Colon (tissue), 2 donors: ENCODE measurements around the gene ST7.

Experiments
- FAIRE-seq: peaks from 2 replicates; lab custom pipeline; 2012; peaks lifted over from hg19 to GRCh38; lab: Jason Lieb, UNC
- donor health status: control.
- donor health status: control.

The ST7 gene

DNA sequence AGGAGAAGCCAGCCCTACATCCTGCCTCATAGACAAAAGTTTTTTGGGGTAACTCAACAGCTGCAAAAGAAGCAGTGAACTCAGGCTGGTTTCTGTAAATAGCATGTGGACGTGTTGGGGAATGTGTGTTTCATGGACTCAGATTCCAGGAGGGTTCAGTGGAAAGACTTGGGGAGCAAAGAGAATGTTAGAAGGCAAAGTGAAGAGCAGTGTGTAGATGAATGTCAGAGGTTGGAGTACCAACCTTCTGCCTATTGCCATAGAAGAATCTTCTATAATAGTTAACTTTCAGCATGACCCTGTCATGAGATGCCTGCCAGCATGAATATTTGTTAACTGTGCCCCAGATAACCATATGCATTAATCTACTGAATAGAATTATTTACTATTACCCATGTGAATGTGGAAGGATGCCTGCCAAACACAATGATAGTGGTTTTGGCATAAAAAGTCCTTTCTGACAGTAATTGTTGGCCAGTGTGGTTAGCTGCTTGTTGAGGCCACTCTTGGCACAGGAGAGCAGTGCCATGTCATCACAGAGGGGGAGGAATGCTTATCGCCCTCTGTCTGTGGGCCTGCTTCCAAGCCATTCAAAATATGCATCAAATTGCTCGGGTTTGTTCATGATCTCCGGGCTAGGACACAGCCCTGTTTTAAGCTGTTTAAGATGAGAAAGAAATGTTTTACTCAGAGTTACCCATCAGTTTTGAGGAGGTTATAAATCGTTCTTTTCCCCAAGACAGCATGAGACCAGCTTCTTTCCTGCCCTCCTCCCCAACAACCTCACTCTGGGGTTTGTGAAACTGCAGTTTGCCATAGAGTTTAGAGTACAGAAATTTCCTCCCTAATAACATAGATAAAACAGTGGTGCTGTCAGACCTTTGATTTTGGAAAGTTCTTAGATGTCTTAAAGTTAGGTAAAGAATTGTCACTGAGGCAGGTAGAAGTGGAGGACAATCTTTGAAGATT, 204.2 kb downstream of the ST7 start:
- FAIRE-seq = no peak

DNA sequence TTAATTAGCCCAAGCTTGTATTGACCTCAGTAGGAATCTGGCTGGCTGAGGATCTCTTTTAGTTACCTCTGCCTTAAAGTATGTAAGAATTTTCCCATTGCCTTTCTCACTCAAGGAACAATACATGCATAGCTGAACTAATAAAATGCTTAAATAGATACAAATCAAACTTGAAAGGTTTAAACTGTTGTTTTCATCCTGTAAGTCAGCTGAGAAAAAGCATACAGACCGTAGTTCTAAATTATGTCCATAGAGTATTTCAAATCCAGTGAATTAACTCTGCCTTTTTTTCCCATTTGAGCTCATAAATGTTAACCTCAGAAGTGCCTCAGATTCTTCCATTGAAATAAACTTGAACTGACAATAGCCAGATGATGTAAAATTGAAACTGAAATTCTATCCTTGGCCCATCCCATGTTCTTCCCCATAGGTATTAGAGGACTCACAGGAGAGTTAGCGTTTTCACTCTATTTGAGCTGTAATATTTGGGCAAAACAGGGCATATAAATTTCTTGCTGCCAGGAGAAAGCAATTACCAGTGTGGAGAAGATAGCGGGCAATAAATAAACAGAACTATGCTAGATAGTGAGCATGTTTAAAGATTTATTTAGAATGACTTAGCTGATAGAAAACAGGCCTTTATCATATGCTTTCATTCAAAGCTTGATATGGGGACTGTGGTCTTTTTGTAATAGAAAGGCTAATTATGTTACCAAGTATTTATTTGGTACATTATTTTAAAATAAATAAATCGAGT, 205.8 kb downstream of the ST7 start:
- no peak for FAIRE-seq

DNA sequence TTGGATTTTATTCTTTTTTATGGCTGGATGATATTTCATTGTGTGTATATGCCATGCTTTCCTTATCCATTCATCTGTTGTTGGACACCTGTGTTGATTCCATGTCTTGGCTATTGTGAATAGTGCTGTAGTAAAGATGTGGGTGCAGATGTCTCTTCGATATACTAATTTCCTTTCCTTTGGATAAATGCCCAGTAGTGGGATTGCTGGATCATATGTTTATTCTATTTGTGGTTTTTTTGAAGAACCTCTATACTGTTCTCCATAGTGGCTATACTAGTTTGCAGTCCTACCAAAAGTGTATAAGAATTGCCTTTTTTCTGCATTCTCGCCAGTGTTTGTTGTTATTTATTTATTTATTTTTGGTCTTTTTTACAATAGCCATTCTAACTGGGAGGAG, 209.8 kb downstream of the ST7 start:
- no peak for FAIRE-seq

DNA sequence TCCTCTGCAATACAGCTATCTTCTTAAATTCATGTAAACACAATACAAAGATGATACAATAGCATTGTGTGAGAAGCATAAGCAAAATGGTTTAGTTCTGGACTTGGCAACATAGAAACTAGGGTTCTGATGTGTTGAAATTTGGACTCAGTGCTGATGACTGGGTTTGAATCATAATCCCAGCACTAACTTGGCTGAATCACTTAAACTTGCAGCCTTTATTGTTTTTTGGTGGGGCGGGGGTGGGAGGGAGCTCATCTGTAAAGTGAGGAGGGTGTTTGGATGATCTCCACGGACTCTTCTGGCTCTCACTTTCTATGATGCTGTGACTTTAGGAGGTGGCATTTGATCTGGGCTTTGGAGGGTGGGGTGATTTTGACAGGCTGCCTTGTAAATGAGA, 211.3 kb downstream of the ST7 start:
- FAIRE-seq = no peak

DNA sequence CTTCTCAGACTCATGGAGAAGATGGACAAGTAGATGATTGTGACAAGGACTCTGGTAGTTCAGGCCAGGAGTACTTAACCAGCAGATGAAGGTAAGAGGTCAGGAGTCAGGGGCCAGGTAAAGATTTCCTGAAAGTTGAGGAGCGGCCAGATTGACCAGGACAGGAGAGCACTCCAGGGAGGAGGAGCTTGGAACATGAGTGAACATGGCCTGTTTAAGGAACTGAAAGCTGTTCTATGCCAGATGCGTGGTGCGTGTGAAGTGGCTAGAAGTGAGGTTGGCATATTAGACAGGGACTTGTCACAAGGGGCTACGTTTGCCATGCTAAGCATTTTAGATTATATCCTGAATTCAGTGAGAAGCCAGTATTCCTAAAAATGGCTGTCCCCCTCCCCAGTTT, 212.4 kb downstream of the ST7 start:
- FAIRE-seq = no peak

DNA sequence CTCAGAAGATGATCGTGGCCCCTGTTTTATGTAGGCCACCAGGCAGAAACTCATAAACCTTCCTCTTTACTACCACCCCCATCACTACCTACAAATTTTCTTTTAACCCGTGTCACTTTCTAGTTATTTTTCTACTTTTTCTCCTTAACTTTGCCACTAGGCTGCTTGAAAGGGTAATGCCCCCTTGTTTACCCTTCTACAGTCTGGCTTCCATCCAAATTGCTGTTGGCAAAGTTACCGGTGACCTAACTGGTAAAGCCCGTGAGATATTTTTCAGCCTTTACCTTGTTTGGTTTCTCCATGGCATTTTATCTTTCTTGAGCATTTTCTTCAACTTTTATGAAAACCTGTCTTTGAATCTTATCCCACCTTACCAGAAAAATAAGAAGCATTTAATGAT, 216.6 kb downstream of the ST7 start:
- no peak for FAIRE-seq

DNA sequence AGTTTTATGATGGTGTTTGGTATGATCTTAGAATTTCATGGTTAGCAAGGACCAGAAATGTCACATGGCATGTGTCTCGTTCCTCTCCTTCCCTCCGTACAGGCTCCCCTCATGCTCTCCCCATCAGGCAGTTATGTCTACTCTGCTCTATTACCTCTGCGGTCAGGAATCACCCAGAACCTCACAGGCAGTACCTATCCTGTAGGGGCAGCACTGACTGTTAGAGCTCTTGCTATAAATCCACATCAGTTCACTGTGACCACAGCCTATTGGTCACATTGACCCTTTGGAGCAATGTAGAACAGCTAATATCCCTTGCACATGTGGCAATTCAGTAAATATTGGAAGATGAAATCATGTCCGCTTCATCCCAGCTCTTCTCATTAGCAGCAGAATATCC, 217.8 kb downstream of the ST7 start:
- FAIRE-seq = no peak

DNA sequence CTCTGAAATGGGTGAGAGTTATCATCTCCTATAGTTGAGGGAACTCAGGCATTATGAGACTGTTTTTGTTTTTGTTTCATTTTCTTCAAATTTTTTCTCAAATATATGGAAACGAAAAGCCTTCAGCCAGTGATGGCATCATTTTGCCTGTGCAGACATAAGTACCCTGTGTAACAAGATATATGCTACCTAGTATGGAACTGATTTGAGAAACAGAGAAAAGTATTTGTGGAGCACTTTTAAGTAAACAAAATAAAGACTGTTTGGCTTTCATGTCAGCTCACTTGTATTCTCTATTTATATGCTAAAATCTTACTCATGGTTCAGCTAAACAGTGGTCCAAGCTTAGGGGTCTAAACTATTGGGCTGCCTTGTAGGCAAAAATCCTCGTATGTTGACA, 219.0 kb downstream of the ST7 start:
- no peak for FAIRE-seq

DNA sequence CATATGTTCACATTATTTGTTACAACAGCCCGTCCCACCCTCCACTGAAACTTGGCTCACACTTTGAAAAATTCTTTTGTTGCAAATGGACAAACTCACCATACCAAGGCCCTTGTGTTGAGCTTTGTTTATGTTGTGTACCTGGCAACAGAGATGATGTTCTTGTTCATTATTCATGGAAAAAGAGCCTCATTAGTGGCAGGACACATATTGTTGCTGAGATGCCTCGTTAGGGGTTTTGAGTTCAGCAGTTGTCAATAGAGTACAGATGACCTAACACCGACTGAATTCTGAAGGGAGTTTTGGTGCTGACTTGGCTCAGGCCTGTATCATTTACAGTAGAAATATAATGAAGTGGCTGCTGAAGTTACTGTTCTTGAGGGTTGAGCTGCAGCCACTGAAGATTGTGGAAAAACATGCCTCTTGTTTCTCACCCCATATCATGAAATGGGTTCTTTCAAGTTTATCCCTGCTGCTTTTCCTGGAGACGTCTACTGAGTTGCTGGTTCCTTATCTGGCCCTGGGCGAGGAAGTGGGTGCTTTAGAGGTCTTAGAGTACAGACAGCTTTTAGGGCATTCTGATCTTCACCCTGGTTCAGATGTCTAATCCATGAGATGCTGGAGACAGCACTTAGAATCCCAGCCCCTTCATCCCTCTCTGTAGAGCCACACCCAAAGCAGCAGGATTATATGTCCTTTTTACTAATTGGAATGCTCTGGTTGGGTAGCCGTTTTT, 219.9 kb downstream of the ST7 start:
- FAIRE-seq = no peak

DNA sequence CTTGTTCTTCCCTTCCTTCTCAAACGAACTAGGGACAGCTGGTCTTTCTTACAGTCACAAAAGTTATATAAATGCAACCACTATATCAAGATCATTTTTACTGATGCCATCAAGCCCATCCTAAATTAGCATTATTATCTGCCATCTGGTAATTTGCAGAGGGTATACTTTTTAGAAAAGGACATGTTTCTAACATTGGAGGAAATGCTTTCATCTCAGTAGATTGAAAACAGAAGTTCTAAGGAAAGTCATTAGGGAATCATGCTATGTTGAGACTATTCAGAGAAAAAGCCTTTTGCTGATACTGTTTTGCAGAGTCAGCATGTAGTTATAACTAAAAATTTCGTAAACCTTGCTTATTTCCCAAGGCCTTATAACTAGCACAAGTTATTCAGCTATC, 222.9 kb downstream of the ST7 start:
- FAIRE-seq = no peak

DNA sequence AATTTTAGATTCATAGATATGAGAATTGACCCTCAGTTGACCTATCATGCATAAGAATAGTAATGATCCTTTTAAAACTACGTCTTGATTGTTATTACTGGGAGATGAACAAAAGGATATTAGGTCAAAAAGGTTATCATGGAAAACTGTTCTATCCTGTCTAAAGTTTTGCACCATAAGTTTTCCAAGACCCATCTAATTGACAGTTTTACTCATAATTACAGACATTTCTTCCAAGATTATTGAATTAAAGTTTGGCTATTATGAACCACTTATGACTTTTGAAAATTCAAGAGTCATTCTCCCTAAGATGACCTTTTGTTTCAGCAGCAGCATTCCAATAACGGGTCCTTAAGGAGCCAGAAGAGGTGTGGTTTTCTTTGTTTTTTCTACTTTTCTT, 225.3 kb downstream of the ST7 start:
- no peak for FAIRE-seq

DNA sequence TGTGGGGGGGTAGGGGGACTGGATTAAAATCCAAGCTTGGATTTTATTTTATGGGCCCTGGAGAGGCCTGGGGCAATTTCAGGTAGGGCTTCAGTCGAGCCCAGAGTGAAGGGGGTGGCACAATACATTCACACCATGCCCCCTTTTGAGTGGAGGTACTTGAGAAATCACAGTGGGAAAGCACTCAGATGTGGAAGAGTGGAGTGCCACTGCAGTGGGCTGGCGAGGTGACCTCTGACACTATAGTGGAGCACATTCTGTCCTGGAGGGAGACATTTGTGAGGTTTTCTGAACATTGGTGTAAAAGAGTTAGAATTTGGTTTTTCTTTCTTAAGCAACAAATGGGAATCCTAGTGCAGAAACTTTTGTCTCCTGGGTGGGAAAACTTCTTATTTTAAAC, 226.4 kb downstream of the ST7 start:
- no peak for FAIRE-seq

DNA sequence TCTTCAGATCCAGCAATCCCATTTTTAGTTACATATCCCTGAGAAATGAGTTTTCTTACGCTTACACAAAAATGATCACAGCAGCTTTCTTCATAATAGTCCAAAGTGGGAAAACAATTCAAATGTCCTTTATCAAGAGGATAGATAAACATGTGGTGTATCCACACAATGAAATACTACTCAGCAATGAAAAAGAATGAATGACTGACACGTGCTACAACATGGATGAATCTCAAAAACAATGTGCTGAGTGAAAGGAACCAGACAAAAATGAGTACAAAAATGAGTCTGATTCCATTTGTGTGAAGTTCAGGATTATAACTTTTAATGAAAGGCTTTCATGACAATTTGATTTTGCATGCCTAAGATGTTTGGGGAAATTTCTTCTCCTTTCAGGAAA, 230.4 kb downstream of the ST7 start:
- no peak for FAIRE-seq

DNA sequence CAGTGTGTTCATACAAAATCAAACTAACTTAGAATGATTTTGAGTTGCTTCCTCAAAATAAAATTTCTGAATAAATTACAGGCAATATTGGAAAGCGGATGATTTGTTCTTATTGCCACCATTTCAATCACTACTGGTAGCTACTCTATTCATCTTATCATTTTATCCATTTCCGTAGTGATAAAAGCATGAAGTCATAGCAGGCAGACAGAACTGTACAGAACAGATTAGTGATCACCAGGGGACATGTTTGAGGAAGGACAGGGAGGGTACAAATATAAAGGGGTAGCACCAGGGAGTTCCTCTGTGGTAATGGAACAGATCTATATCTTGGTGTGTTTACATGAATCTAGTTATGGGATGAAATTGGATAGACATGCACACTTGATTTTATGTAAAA, 231.1 kb downstream of the ST7 start:
- FAIRE-seq = no peak

DNA sequence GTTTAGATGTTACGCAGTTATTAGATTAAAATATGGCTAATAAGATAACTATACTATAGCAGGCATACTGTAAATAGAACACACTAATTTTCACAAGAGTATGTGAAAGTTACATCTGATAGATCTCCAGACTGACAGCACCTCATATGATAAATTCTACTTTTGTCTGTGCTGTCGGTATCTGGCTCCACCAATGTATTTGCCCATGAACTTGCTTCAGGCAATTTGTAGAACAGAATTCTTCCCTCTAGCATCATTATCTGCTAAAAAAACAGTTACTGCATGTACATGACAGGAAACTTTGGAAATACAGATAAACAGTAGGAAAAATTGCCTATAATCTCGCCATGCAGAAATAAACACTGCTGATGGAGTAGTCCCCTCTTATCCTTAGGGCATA, 231.8 kb downstream of the ST7 start:
- no peak for FAIRE-seq

DNA sequence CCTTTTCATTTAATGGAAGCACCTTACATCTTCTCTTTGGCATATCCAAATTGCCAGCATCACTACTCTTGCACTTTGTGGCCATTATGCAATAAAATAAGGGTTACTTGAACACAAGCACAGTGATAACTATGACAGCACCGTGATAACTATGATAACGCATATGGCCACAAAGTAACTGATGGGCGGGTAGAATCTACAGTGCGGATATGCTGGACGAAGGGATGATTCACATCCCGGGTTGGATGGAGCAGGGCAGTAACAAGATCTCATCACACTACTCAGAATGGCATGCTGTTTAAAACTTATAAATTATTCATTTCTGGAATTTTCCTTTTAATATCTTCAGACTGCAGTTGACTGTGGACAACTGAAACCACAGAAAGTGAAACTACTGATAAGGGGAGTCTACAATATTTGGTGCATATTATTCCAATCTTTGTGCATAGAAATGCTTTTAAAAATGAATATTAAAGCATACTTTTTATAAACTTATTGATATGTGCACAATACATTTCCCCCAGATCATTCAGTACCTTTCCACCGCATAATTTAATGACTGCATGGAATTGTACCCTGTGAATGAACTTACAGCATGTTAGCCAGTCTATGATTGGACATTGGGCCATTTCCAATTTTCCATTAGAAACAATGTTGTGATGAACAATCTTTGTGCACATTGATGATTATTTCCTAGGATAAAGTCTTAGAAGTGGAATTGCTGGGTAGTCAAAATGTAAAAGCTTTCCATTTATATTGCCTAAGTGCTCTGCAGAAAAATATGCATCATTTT, 233.1 kb downstream of the ST7 start:
- FAIRE-seq = no peak

DNA sequence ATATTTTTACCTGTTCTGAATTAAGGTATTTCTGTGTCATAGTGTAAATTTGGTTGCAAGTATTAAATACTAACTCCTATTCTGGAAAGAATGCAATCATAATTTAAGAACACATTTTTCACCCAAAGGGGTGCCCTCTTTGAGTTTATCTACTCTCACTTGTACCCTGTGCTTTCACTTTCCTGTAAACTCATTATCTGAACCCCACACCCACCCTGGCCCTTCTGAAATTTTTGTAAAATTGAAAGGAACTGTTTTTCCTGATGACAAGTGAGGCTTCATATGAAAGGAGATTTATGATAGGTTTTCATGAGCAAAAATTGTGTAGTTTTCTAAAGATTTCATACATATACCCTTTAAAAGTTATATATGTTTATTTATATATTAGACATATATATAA, 235.1 kb downstream of the ST7 start:
- no peak for FAIRE-seq

DNA sequence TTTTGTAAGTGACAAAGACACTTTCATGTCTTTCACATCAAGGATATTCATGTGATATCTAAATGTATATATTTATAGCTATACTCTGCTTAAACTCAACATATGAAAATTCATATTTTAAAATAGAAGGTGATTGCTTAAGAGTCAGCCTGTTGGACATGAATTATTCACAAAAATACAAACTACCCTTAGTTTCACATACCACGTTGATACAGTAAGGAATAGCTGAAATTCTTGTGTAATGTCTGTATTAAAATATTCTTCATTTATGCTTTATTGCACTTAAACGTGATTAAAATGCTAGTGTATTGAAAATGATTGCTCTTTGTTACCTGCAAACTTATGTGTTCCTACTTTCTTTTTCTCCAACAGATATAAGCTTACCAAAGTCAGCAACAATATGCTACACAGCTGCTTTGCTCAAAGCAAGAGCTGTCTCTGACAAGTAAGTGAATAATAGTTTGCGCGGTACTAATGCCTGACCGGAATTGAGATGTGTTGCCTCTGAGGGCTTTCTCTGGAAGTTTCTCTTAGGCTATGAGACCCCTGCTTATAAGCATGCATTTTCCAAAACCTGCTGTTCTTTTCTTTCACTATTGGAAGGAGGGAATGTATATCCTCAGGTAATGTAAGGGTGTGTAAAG, 235.8 kb downstream of the ST7 start:
- peak; percentile 31 for FAIRE-seq

DNA sequence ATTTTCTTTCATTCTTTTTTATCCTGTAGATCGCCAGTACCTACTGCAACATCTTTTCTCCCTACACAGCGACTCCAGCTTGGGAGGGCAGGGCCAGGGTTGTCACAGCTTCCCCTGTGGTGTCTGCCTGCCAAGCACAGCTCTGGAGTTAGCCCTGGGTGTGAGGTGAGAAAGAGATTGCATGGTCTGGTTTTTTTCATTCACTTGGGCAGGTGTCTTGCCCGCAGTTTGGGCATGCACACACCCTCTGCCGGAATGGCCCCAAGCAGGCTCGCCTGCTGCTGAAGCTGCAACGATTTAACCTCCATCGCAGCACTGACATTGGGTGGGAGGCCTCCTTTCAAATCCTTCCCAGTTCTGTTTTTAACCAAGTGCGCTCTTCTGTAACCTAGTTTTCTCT, 236.8 kb downstream of the ST7 start:
- FAIRE-seq = no peak

DNA sequence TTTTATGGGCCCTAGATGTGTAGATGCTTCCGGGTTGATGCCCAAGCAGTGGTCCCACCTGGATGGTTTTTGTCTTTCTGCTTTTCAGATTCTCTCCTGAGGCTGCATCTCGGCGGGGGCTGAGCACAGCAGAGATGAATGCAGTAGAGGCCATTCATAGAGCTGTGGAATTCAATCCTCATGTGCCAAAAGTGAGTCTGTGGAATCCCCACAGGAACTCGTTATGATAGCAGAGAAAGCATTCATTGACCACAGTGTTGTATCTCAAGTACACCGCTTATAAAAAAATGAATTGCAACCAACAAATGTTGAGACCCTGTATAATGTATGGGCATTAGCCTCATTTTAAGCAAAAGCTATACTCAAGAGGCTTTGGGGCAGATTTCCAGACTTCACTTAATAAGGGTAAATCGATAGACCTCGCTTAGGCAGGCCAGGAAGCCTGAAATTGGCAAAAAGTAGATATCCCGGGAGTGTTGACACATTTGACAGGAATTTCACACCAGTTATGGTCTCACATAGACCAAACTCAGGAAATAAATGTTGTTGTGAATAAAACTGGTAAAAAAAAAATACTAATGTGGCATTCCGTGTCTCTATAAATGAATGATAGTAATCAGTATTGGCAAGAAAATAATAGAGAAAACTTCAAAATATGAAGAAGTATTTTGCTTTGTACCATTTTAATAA, 237.6 kb downstream of the ST7 start:
- no peak for FAIRE-seq

DNA sequence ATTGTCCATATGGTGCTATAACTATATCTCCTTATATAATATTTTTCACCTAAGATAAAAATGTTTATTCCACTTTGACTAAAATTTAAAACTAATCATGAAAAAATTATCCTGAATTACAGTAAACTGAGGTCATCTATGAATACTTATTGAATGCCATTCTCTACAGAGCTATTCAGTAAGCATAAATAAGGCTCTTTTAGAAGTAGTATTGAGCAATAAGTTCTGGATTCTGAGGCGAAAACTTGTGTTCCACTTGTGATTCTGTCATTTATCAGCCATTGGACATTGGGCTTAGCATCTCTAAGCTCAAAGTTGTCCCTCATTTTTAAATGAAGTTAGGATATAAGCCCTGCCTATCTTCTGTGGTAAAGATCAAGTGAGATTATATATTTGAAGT, 238.8 kb downstream of the ST7 start:
- no peak for FAIRE-seq
